HepG2 (cell line): ENCODE results near the gene BATF2. TPM values are rescaled to one million over a fixed set of nuclear protein-coding genes. Genes with fewer than 3 reads are reported as not detected.

Experiments used
- ARID5B ChIP-seq: IDR thresholded peaks from 2 replicates; pipeline ENCODE4 v1.4.0; 2020; ENCODE audit warnings: mild to moderate bottlenecking, missing genetic modification reagents
- BCL3 ChIP-seq: sonication (generic); formaldehyde crosslinking; IDR thresholded peaks from 2 replicates; pipeline ENCODE4 v1.5.1; 2020; ENCODE audit warnings: mild to moderate bottlenecking, missing genetic modification reagents, moderate library complexity
- BORCS8-MEF2B ChIP-seq: sonication (generic); formaldehyde crosslinking; IDR thresholded peaks from 2 replicates; pipeline ENCODE4 v1.8.0; 2022; ENCODE audit warnings: mild to moderate bottlenecking, missing genetic modification reagents
- JUND ChIP-seq: sonication (generic); formaldehyde crosslinking; IDR thresholded peaks from 2 replicates; pipeline ENCODE4 v1.8.0; 2022; ENCODE audit warnings: mild to moderate bottlenecking, missing genetic modification reagents
- KAT2B ChIP-seq: fragments of 150-350 bp; IDR thresholded peaks from 2 replicates; pipeline ENCODE4 v1.6.1; 2014; ENCODE audit warnings: low read depth, low read length, borderline replicate concordance
- PPARG ChIP-seq: conservative IDR thresholded peaks from 2 replicates; pipeline ENCODE4 v1.6.1; 2016; ENCODE audit warnings: missing biosample characterization, missing genetic modification reagents
- RCOR2 ChIP-seq: IDR thresholded peaks from 2 replicates; pipeline ENCODE4 v1.6.1; 2016; ENCODE audit warnings: missing biosample characterization, missing genetic modification reagents
- SMAD1 ChIP-seq: sonication (generic); formaldehyde crosslinking; IDR thresholded peaks from 2 replicates; pipeline ENCODE4 v1.4.0; 2020; ENCODE audit warnings: missing genetic modification reagents, low read depth, mild to moderate bottlenecking, borderline replicate concordance
- TFAP4 ChIP-seq: sonication (generic); IDR thresholded peaks from 2 replicates; pipeline ENCODE4 v1.6.1; 2016; ENCODE audit warnings: low read depth, borderline replicate concordance
- YEATS2 ChIP-seq: sonication (generic); formaldehyde crosslinking; IDR thresholded peaks from 2 replicates; pipeline ENCODE4 v1.4.0; 2020; ENCODE audit warnings: missing genetic modification reagents, borderline replicate concordance
- ZBTB20 ChIP-seq: sonication (generic); formaldehyde crosslinking; IDR thresholded peaks from 2 replicates; pipeline ENCODE4 v1.8.1; 2023; ENCODE audit warnings: missing genetic modification reagents, low read depth, mild to moderate bottlenecking, borderline replicate concordance
- ZEB1 ChIP-seq: IDR thresholded peaks from 2 replicates; pipeline ENCODE4 v1.6.1; 2012; ENCODE audit warnings: mild to moderate bottlenecking, low read depth, inconsistent platforms; ENCODE audit not compliant: insufficient replicate concordance
- ZNF276 ChIP-seq: sonication (generic); formaldehyde crosslinking; IDR thresholded peaks from 2 replicates; pipeline ENCODE4 v1.4.0; 2020; ENCODE audit warnings: mild to moderate bottlenecking, low read depth, missing genetic modification reagents
- ZNF605 ChIP-seq: sonication (generic); formaldehyde crosslinking; IDR thresholded peaks from 2 replicates; pipeline ENCODE4 v1.8.0; 2022; ENCODE audit warnings: mild to moderate bottlenecking, missing genetic modification reagents
- ZNF770 ChIP-seq: sonication (generic); formaldehyde crosslinking; IDR thresholded peaks from 2 replicates; pipeline ENCODE4 v1.5.0; 2020; ENCODE audit warnings: mild to moderate bottlenecking, missing genetic modification reagents
- ZNF772 ChIP-seq: sonication (generic); formaldehyde crosslinking; IDR thresholded peaks from 2 replicates; pipeline ENCODE4 v1.5.0; 2020; ENCODE audit warnings: mild to moderate bottlenecking, missing genetic modification reagents
- ZSCAN21 ChIP-seq: sonication (generic); formaldehyde crosslinking; IDR thresholded peaks from 2 replicates; pipeline ENCODE4 v1.8.0; 2022; ENCODE audit warnings: mild to moderate bottlenecking, missing genetic modification reagents, moderate library complexity, borderline replicate concordance
- polyA plus RNA-seq, 8 experiments: library from polyadenylated mRNA; depleted of rRNA in 3 of 8; stranded (reverse) in 7 of 8; unstranded in 1 of 8; fragments of >200 nt; fragmentation: Illumina TruSeq in 4 of 8; extraction: Trizol in 4 of 8; gene quantifications; 2 replicates each; pipeline versions ENCODE4 v1.2.1 to v1.2.3, GENCODE V29; 2011 to 2016; ENCODE audit warnings: low read depth in 4 of 8, missing spikeins in 1 of 8, mixed read lengths in 1 of 8; ENCODE audit not compliant: insufficient read depth in 1 of 8
- total RNA-seq, 5 experiments: library from RNA; depleted of rRNA; stranded (reverse); fragments of >200 nt; fragmentation: Illumina TruSeq; extraction: Trizol; gene quantifications; 2 replicates each; pipeline ENCODE4 v1.2.3, GENCODE V29; 2016; ENCODE audit warnings: low read depth in 1 of 5

The BATF2 gene
- total and polyA plus RNA-seq, 2 of the 13 experiments (the other 11 are each of a cell fraction or from before 2014, with no cell fraction given) = 2.8 to 3.9 TPM

- TF ChIP-seq ARID5B (CRISPR knock-in tag) (peak; percentile 77), JUND (CRISPR knock-in tag) (0 out of 2 replicates have a peak, but pooled peaks have one; percentile 11), ZNF605 (CRISPR knock-in tag) (peak; percentile 78; the same call in 1 of the 2 replicates), RCOR2 (CRISPR knock-in tag) (no peak; the same call in 1 of the 2 replicates), ZEB1 (no peak), PPARG (CRISPR knock-in tag) (peak; percentile 43; the same call in 1 of the 2 replicates), ZBTB20 (CRISPR knock-in tag) (no peak), ZSCAN21 (0 out of 2 replicates have a peak, but pooled peaks have one; percentile 64), TFAP4 (peak; percentile 95), KAT2B (no peak), ZNF772 (CRISPR knock-in tag) (peak; percentile 81; the same call in 1 of the 2 replicates), ZNF770 (0 out of 2 replicates have a peak, but pooled peaks have one; percentile 25), ZNF276 (CRISPR knock-in tag) (no peak), YEATS2 (CRISPR knock-in tag) (no peak), BCL3 (CRISPR knock-in tag) (peak; percentile 51; the same call in 1 of the 2 replicates), BORCS8-MEF2B (CRISPR knock-in tag) (no peak), SMAD1 (no peak)
These were observed at the start of gene BATF2 (continued) for GRCh38 chr11:64996710-64997380.
